ENCODE results near the gene MRPL49. TPM values are rescaled to one million over a fixed set of nuclear protein-coding genes. Genes with fewer than 3 reads are reported as not detected.

Gene MRPL49
- total and polyA plus RNA-seq, 2 of the 8 experiments (the other 6 are each of a cell fraction or from before 2014, with no cell fraction given) = 54.0 to 84.8 TPM

DNA sequence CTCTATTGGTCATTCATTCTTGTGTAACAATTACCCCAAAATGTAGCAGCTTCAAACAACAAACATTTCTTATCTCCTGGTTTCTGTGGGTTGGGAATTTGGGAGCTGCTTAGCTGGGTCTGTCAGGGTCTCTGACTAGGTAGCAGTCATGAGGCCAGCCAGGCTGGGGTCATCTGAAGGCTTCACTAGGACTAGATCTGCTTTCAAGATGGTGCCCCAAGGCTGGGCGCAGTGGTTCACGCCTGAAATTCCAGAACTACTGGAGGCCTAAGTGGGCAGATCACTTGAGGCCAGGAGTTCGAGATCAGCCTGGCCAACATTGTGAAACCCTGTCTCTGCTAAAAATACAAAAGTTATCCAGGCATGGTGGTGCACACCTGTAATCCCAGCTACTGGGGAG, 34.8 kb downstream of the MRPL49 start:
- no peak overlapping the region for H2BK20ac ChIP-seq (ENCODE audit: low read length)
- DNase-seq (ENCODE audit: low read depth in 1 of 2, low spot score in 2 of 2) = no peak
- no peak overlapping the region for H4K5ac ChIP-seq (ENCODE audit: insufficient read length, low read depth, low read length)
- H3K23ac ChIP-seq (ENCODE audit: insufficient read length) = no peak overlapping the region
- H3K23me2 ChIP-seq (ENCODE audit: low read depth, low read length) = no peaks in the 10 kb centered on the region
- H3K27me3 ChIP-seq (replicated peaks in 1 of 4; ENCODE audit: control insufficient read depth in 3 of 4, extremely low read depth in 1 of 4, insufficient read depth in 3 of 4, low read length in 3 of 4) = no peaks in the 10 kb centered on the region
- no peak overlapping the region for H2BK12ac ChIP-seq (ENCODE audit: low read depth, low read length)
- H3K4me2 ChIP-seq (ENCODE audit: insufficient read depth in 1 of 2, low read depth in 2 of 2, low read length in 2 of 2) = no peak overlapping the region
- no peak overlapping the region for H3K18ac ChIP-seq (ENCODE audit: extremely low read depth, low read length)
- no peak overlapping the region for H3K4ac ChIP-seq (replicated peaks; ENCODE audit: insufficient read length, low read depth, low read length)
- no peaks in the 10 kb centered on the region for H3K79me2 ChIP-seq (ENCODE audit: control insufficient read depth in 1 of 2, insufficient read depth in 2 of 2, low read length in 2 of 2)
- no peak overlapping the region for H4K8ac ChIP-seq (ENCODE audit: extremely low read depth, insufficient read depth, low read length)
- no peak overlapping the region for H2AFZ ChIP-seq (ENCODE audit: low read length)
- WGBS, 2 experiments (ENCODE audit: extremely low coverage in 1 of 2, insufficient coverage in 1 of 2, insufficient read length in 1 of 2, insufficient replicate concordance in 2 of 2, low coverage in 1 of 2, low lambda C conversion rate in 2 of 2, missing lambda C conversion rate in 1 of 2) = 89% methylated on average over 3 of the region's 3 CpGs; no CpG with 5 or more reads in 1 of the 2 experiments
- H2BK5ac ChIP-seq (ENCODE audit: low read depth, low read length) = no peak overlapping the region
- CTCF ChIA-PET (ENCODE audit: partially characterized antibody) = no interaction called here
- no peak overlapping the region for H2AK5ac ChIP-seq (ENCODE audit: low read depth, low read length)
- H3K36me3 ChIP-seq (ENCODE audit: control insufficient read depth in 2 of 4, insufficient read depth in 4 of 4, low read length in 3 of 4) = no peaks in the 10 kb centered on the region
- no peak overlapping the region for H2BK15ac ChIP-seq (ENCODE audit: low read length)
- H3K9me3 ChIP-seq (ENCODE audit: insufficient read depth in 2 of 2, low read depth in 1 of 2, low read length in 1 of 2) = no peaks in the 10 kb centered on the region
- no peak overlapping the region for H3K27ac ChIP-seq (ENCODE audit: low read depth, low read length)
- TF ChIP-seq NRF1 (IDR thresholded peaks at IDR 0.05; ENCODE audit: low read depth, low read length) (no peak), TCF12 (IDR thresholded peaks at IDR 0.05; ENCODE audit: low read depth, low read length) (no peak), SIX5 (IDR thresholded peaks at IDR 0.05; ENCODE audit: low read depth, low read length) (no peak), POLR2A (IDR thresholded peaks at IDR 0.05; ENCODE audit: control extremely low read depth in 1 of 2, low read depth in 2 of 2, low read length in 2 of 2) (no peak), GABPA (IDR thresholded peaks at IDR 0.05; ENCODE audit: borderline replicate concordance, insufficient read depth, low read length) (no peak), SP2 (IDR thresholded peaks at IDR 0.05; ENCODE audit: low read length) (no peak), BACH1 (IDR thresholded peaks at IDR 0.05; ENCODE audit: low read length) (no peak)
- TF ChIP-seq, protein P1, sequence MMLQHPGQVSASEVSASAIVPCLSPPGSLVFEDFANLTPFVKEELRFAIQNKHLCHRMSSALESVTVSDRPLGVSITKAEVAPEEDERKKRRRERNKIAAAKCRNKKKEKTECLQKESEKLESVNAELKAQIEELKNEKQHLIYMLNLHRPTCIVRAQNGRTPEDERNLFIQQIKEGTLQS (IDR thresholded peaks at IDR 0.05; ENCODE audit: insufficient read depth, low read depth, low read length) = no peak
- no peaks in the 10 kb centered on the region for H3K79me1 ChIP-seq (ENCODE audit: low read depth, low read length)
- no peaks in the 10 kb centered on the region for H4K20me1 ChIP-seq (replicated peaks in 1 of 2; ENCODE audit: control insufficient read depth in 1 of 2, insufficient read depth in 2 of 2, low read length in 2 of 2)
- H3K14ac ChIP-seq (ENCODE audit: insufficient read length) = no peak overlapping the region
- POLR2A ChIA-PET (ENCODE audit: partially characterized antibody) = interaction anchor here (1.1 to 1.4 kb wide), 2 partner anchors 31 to 46 kb away, joined by 3 read pairs; no protein-coding TSS in a partner anchor
- no peak for FAIRE-seq
- H3K56ac ChIP-seq (replicated peaks; ENCODE audit: insufficient read length, low read depth, low read length) = no peak overlapping the region
- no peaks in the 10 kb centered on the region for H3K4me1 ChIP-seq (replicated peaks in 1 of 4; ENCODE audit: control insufficient read depth in 3 of 4, insufficient read depth in 4 of 4, low read length in 3 of 4)
- H3K4me3 ChIP-seq (ENCODE audit: extremely low read depth in 1 of 4, insufficient read depth in 2 of 4, low read depth in 3 of 4, low read length in 4 of 4) = no peak overlapping the region
- H3K9ac ChIP-seq (replicated peaks in 1 of 4; ENCODE audit: extremely low read depth in 1 of 4, low read depth in 3 of 4, low read length in 3 of 4) = no peak overlapping the region
- H2BK120ac ChIP-seq (replicated peaks; ENCODE audit: low read depth, low read length) = no peak overlapping the region
- no peak overlapping the region for H4K91ac ChIP-seq (replicated peaks; ENCODE audit: insufficient read length, low read length)

Data from H1 (cell line).